T1000 (cell line): ENCODE results near the gene MELTF.
A peak's percentile ranks its signal among the peaks of the same experiment; 100 is the strongest.

Experiments used
- DNase-seq: peaks from one replicate; lab custom pipeline; 2025; ENCODE audit warnings: mixed read lengths; lab: John Stamatoyannopoulos, UW

The MELTF gene

DNA sequence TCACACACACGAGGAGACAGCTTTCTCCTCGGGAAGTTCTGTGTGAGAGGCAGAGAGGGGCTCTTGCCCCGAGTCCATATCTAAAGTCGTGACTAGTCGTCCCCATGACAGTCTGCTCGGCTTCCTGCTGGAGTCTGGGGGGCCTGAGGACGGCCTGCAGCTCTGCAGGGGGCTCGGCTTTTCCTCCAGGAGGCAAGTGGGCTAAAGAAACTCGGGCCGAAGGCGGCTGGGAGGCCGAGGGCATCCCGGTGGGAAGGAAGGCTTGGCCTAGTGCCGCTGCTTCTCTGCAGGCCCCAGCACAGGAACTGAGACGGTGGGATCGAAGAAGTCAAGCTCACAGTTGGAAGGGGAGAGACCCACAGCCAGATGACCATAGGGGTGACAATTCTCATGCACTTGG lies 35.6 kb downstream of the MELTF start:
- DNase-seq: no peak

GRCh38 chr3:196992461-196993065 lies 37.1 kb downstream of the MELTF start:
- no peak for DNase-seq

DNA sequence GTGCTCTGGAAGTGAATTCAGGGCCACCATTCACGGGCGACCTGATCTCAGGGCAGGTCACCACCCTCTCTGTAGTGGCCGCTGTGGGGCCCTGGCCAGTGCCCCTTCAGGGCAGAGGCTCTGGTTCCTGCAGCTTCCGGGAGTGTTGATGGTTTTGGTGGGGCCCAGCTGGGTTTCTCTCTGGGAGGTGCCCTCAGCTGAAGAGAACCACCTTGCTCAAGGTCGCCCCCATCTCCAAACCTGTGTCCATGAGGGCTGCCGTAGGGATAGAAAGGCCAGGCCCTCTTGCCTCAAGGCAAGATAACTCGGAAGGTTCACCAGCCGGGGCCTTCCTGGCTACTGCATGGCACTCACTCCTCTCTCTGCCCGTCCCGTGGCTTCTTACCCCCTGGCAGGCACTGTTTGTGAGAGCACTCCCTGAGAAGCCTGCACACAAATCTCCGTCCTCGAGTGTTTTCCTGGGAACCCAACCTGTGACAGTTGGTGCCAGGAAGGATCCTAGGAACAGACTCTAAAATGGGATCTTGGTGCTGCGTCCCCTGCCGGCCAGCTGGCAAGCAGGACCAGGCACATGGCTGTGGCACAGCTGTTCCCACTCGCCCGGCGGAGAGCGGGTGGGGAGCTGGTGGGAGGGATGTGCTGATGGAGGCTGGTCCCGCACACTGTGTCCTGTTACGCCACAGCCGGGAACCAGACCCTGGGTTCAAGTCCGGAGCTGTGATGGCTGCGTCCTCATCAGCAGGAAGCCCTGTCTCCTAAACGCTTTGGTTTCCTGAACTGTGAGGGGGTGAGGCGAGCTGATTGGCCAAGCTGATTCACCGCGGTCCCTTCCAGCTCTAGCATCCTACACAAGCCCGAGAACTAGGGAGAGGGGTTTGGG lies 37.8 kb downstream of the MELTF start:
- DNase-seq: no peak

GRCh38 chr3:196990601-196991007 lies 39.0 kb downstream of the MELTF start:
- no peak for DNase-seq

DNA sequence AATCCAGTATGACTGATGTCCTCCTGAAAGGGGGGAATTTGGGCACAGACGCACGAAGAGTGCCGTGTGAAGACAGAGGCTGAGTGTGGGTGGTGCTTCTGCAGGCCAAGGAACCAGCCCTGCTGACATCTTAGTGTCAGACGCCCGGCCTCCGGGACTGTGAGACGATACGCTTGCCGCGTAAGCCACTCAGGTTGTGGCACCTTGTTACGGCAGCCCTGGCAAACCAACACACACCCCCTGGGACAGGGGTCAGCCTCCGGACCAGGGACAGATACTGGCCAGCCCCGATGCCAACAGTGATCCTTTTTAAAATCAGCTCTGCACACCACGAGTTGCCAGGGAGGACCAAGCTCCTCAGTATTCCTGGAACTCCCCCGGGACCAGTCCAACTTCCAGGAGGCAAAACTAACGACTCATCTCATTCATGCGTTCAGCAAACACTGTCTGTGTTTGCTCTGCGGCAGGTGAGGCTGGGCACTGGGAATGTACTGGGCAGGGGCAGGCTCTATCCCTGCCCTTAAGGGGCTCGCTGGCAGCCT lies 39.8 kb downstream of the MELTF start:
- no peak for DNase-seq

DNA sequence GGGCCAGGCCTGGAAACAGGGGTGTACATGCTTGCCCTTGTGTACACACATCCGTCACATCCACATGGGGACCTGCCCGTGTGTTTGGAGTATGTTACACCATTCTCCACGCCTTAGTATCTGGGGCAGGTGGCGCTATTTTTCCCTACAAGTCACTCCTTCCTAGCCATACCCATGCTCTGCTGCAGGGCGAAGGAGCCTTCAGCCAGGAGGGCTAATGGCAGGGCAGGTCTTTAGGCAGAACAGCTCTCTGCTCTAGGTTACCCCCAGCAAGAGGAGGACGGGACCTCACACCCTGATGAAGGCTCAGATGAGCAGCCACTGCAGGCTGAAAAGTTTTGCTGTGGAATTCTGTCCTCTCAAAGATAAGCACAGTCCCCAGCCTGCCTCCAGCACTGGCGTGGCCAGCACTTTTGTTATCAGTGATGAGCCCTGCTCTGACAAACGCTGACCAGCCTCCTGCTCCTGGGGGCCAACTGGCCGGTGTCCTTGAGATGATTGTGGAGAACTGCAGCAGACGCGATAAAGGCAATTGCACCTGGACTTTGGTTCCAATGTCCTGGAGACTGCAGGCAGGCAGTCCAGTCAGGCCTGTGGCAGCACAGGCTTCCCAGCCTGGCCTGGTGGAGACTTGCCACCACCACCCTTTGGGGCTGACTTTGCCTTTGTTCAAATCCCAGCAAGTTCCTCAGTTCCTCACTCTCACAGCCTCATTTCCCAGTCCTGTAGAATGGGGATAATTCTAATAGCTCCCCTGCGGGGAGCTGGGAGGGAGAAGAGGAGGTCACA lies 41.2 kb downstream of the MELTF start:
- no peak for DNase-seq

- DNase-seq: no peak
Observed at GRCh38 chr3:196987022-196987421, 42.6 kb downstream of the MELTF start.

GRCh38 chr3:196985954-196986885 lies 43.4 kb downstream of the MELTF start:
- DNase-seq: no peak

DNA sequence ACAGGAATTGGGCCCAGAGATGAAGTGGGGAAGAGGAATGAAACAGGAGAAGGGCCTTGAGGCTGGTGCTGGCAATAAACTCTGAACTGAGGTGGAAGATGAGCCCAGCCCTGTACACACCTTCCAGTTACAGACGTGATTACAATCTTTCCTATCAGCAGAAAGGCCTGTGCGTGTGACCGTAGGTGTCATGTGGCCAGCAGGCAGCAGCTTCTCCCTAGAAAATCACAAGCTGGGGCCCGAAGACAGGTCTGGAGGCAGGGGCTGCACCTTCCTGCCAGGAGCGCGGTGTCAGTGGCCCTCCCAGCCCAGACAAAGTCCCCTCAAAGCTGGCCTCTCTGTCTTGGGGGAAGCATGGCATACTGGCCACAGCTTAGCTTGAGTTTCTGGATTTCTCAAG lies 44.3 kb downstream of the MELTF start:
- DNase-seq: no peak

DNA sequence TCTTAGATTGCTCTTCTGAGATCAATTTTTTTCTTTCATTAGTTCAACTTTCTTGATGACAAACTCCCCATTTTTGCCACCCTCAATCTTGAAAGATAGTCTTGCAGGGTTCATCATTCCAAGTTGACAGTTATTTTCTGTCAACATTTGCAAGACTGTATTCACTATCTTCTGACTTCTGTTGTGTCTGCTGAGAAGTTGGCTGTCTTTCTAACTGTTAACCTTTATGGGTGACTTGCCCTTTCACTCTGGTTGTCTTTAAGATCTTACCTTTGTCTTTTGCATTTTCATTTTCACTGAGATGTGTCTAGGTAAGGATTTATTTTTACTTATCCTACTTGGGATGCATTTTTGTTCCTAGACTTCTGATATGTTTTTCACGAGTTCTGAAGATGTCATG lies 46.4 kb downstream of the MELTF start:
- DNase-seq: no peak

DNA sequence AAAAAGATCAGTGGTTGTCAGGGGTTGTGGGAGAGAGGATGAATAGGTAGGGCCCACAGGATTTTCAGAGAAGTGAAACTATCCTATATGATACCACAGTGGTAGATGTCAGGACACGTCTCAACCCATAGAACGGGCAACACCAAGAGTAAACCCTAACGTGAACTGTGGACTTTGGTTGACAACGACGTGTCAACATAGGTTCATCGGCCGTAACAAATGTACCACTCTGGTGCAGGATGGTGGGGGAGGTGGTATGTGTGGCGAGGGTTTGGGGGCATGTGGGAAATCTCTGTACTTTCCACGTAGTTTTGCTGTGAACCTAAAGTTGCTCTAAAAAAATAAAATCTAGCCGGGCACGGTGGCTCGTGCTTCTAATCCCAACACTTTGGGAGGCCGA lies 48.0 kb downstream of the MELTF start:
- no peak for DNase-seq

- DNase-seq: no peak
Observed at GRCh38 chr3:196979545-196979944, 50.1 kb downstream of the MELTF start.

DNA sequence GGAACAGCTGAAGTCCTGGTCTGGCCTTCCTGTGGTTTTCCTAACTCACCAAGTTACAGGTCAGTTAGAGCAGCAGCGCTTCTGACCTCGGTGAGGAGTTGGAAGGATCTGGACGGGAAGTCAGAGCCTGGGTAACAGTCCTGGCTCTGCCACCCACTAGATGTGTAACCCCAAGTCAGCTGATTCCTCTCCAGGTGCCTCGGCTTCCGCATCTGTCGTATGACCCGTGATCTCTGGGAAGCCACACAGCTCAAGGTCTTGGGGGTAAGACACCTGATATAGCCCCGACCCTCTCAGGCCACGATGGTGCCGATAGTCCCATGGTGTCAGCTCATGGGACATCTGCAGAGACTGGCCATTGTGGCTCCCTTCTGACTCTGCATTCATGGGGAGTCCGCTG lies 52.7 kb downstream of the MELTF start:
- no peak for DNase-seq

DNA sequence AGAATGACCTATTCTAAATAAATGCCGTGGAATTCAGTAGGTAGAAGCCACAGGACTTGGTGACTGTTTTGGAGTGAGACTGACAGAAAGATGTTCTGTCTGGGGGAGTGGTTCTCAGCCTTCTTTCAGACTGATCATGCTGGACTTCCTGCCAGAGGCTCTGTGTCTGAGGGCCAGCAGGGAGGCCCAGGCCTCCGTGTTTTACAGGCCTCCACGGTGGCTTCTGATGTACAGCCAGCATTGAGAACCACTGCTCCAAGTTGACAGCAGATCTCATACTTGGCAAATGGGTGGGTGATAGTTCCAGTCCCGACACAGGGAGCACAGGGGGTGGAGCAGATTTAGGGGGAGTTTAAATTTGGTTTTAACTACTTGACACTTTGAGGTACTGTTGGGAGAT lies 54.3 kb downstream of the MELTF start:
- no peak for DNase-seq

DNA sequence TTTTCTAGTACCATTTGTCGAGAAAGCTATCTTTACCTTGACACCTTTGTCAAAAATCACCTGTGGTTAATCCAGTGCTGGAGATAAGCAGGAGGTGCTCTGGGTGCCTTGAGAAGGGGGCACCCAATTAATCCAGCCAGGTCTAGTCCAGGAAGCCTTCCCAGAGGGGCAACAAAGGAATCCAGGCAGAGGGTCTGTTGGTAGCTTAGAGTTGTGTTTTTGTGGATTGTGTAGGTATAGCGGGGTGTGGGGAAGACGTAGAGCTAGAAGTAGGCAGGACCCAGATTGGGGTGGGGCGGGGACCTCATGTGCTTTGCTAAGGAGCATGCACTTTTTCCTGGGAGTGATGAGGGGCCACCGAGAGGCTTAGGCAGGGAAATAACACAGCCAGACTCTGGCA lies 55.0 kb downstream of the MELTF start:
- DNase-seq: no peak

DNA sequence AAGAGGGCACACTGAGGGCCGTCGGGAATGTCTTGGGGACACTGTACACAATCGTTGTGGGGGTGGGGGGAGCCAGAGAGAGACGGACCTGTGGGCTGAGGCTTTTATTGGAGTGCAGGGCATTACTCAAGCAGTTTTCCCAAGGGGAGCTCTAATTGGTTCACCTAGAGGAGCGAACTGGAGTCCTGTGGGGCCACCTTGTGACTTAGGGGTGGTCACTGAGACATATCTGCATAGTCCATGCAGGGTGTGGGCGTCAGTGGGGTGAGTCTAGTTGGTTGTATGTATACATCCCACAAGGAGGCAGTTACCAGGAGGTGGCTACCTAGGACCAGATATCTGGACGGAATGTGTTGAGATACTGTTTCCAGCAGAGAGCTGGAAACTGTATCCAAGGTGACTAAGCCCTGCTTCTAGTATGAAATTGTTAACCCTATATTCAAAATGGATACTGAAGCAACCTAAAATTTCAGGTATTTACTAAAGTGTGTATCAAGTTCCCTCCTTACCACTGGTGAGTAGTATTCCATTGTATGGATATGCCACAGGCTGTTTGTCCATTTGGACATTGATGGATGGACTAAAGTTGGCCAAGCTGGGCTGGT lies 58.4 kb downstream of the MELTF start:
- no peak for DNase-seq

DNA sequence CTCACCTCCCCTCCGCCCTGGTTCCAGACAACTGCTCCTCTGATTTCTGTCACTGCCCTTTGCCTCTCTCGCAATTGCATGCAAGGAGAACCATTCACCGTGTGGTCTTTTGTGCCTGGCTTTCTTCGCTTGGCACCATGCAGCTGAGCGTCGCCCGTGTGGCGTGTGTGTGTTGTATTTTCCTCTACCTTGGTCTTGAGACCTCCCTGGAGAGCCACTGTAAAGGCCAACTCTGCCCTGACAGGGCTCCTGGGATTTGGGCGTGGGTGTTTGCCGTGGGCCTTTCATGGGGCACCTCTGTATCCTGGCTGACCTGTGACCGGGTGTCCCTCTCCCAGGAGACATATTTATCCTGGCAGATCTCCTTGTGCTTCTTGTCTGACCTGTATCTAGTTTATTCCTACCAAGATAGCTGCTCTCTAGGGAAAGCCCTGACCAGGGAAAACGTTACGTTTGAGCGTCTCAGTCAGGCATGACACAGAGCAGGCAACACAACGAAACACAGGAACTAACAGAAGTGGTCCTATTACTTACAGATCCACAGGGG lies 59.0 kb downstream of the MELTF start:
- DNase-seq: no peak

DNA sequence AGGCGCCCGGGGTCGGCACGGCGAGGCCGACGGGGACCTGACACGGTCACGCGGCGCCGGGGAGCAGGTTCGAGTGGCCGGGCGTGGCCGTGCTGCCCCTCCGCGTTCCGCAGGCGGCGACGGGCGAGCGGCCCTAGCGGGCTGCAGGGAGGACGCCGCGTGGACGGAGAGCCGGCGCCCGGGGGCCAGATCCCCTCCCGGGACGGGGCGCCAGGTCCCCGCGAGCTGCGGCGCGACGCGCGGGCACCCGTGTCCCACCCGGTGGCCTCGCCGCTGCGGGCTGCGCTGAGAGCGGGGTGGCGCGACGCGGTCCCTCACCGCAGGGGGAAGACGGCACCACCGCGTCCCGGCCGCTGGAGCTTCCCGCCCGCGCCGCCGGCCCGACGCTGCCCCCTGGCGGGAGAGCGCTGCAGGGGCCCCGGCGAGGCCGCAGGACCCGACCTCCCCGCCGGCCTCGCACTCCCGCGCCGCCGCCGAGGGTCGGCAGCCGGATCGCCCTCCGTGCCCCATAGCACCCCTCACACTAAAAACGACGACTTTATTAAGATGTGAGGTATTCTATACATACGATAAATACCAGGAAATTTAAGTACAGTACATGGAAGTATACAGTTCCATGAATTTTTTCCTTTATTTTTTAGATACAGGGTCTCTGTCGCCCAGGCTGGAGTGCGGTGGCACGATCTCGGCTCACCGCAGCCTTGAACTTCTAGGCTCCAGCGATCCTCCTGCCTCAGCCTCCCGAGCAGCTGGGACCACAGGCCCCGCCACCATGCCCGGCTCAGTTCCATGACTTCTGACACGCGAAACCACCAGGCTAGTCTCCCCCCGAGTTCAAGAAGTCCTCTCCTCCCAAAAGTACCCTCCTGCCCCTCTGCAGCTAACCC lies 59.7 kb downstream of the MELTF start:
- DNase-seq: peak; percentile 26

DNA sequence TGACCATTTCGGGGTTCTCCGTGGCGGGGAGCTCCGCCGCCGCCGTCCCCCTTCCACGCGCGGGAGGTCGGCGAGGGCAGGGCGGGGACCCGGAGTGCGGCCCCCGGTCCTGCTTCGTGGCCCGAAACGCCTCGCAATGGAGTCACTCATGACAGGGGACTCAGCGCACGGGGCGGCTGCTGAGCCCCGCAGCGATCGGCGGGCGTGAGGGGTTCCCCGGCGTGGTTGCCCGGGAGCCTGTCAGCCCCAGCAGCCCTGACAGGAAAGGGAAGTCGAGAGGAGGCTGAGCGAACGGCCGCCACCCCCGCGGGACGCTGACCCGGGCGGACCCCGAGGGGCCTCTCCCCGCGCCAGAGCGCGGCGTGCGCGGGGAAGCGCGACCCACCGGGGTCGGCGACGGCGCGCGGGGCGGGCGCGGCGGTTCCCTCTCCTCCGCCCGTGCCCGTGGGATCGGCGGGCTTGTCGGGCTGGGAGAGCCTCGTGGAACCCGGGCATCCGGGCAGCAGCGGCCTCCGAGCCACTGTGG lies 60.4 kb downstream of the MELTF start:
- no peak for DNase-seq
